K562 (cell line): ENCODE results near the gene SMIM36. TPM values are rescaled to one million over a fixed set of nuclear protein-coding genes. Genes with fewer than 3 reads are reported as not detected.

Source experiments
- ATAC-seq: fragments of 200-7000 bp; cut with Tn5 transposase; 3 replicates; pipeline ENCODE4 v1.9.1; 2020; ENCODE audit warnings: moderate library complexity
- BruUV-seq: library from RNA; stranded (reverse); fragments of 400-500 nt; replicated peaks from 2 replicates; lab custom pipeline; 2021; lab: Mats Ljungman, UMichigan
- CTCF ChIA-PET: fragments of 300-600 bp; formaldehyde crosslinking; extraction: SDS; loops from one replicate; lab custom pipeline; 2021; ENCODE audit warnings: low intra/inter-chr PET ratio; lab: Yijun Ruan, JAX
- POLR2A ChIA-PET: fragments of 300-600, 350-650 bp; sonication (Branson Sonifier 250); formaldehyde crosslinking; extraction: SDS; loops from one replicate; lab custom pipeline; 2021; ENCODE audit warnings: antibody characterized with exemption, inconsistent platforms; lab: Yijun Ruan, JAX
- DNase-seq, 4 experiments: peaks; one replicate each; pipeline versions ENCODE4 v3.0.0 to v3.0.0-alpha.2; 2011 to 2018; ENCODE audit warnings: low spot score in 3 of 4, mixed read lengths in 3 of 4; ENCODE audit errors: extremely low read depth in 1 of 4
- FAIRE-seq: peaks from 2 replicates; lab custom pipeline; 2011; peaks lifted over from hg19 to GRCh38; lab: Jason Lieb, UNC
- H2AFZ ChIP-seq: 2 replicates; pipeline ENCODE4 v1.6.0; 2011; ENCODE audit warnings: low read depth, low read length, control low read depth, inconsistent platforms
- H3K27ac ChIP-seq: fragments of 200-600 bp; 3 replicates; pipeline ENCODE4 v1.8.0; 2011; ENCODE audit warnings: low read depth, mild to moderate bottlenecking, control low read depth, inconsistent platforms, low read length, moderate library complexity, mixed read lengths; ENCODE audit errors: extremely low read depth
- H3K27me3 ChIP-seq, 2 experiments: fragments of 300-600 bp in 1 of 2; 2 replicates in 1 of 2; 3 replicates in 1 of 2; pipeline versions ENCODE4 v1.6.0 to v1.8.0; 2011; ENCODE audit warnings: inconsistent platforms in 2 of 2, low read length in 2 of 2, mild to moderate bottlenecking in 1 of 2, mixed read lengths in 1 of 2, moderate library complexity in 1 of 2; ENCODE audit not compliant: control insufficient read depth in 2 of 2, insufficient read depth in 2 of 2
- H3K36me3 ChIP-seq: fragments of 300-600 bp; 3 replicates; pipeline ENCODE4 v1.8.0; 2011; ENCODE audit warnings: mild to moderate bottlenecking, low read length, inconsistent platforms; ENCODE audit not compliant: control insufficient read depth, insufficient read depth
- H3K4me1 ChIP-seq, 2 experiments: fragments of 200-600 bp in 1 of 2; replicated peaks in 1 of 2; 2 replicates in 1 of 2; 3 replicates in 1 of 2; pipeline versions ENCODE4 v1.5.1 to v1.8.0; 2011; ENCODE audit warnings: inconsistent platforms in 2 of 2, low read length in 2 of 2, mild to moderate bottlenecking in 1 of 2, mixed read lengths in 1 of 2, moderate library complexity in 1 of 2; ENCODE audit not compliant: control insufficient read depth in 2 of 2, insufficient read depth in 2 of 2
- H3K4me2 ChIP-seq: 2 replicates; pipeline ENCODE4 v1.6.1; 2011; ENCODE audit warnings: low read length, control low read depth, inconsistent platforms, mixed read lengths; ENCODE audit not compliant: insufficient read depth
- H3K4me3 ChIP-seq: fragments of 200-600 bp; sonication (generic), shearing (Covaris generic); 2 replicates; pipeline ENCODE4 v1.5.1; 2016; ENCODE audit warnings: control low read depth, inconsistent platforms
- H3K79me2 ChIP-seq: fragments of 200-600 bp; 3 replicates; pipeline ENCODE4 v1.8.0; 2011; ENCODE audit warnings: low read length, inconsistent platforms; ENCODE audit not compliant: control insufficient read depth, insufficient read depth
- H3K9ac ChIP-seq, 2 experiments: 2 replicates each; pipeline versions ENCODE4 v1.6.0 to v1.6.1; 2011; ENCODE audit warnings: low read depth in 2 of 2, low read length in 2 of 2, control low read depth in 1 of 2, inconsistent platforms in 1 of 2, mild to moderate bottlenecking in 1 of 2, mixed read lengths in 1 of 2; ENCODE audit not compliant: insufficient read depth in 1 of 2
- H3K9me1 ChIP-seq: one replicate; pipeline ENCODE4 v1.6.0; 2011; ENCODE audit warnings: inconsistent platforms, mild to moderate bottlenecking, low read length, moderate library complexity; ENCODE audit not compliant: control insufficient read depth, insufficient read depth
- H3K9me3 ChIP-seq: replicated peaks from 2 replicates; pipeline ENCODE4 v1.5.1; 2011; ENCODE audit warnings: low read depth, low read length, inconsistent platforms; ENCODE audit not compliant: control insufficient read depth, insufficient read depth
- H4K20me1 ChIP-seq: replicated peaks from 2 replicates; pipeline ENCODE4 v1.6.1; 2011; ENCODE audit warnings: low read length, inconsistent platforms, mixed read lengths; ENCODE audit not compliant: control insufficient read depth, insufficient read depth
- E2F8 ChIP-seq: fragments of 450-650 bp; IDR thresholded peaks from 2 replicates; pipeline ENCODE4 v1.7.1; 2018; ENCODE audit warnings: mild to moderate bottlenecking, low read depth; ENCODE audit not compliant: partially characterized antibody
- MCM5 ChIP-seq: fragments of 450-650 bp; IDR thresholded peaks from 2 replicates; pipeline ENCODE4 v1.6.1; 2016; ENCODE audit warnings: low read depth
- ZNF780A ChIP-seq: fragments of 250-450 bp; sonication (Bioruptor Pico); IDR thresholded peaks from 2 replicates; pipeline ENCODE4 v1.5.0; 2021; ENCODE audit warnings: mild to moderate bottlenecking
- WGBS: fragments of 100-300 bp; shearing (Covaris generic); methylation state at CpG from one replicate; pipeline ENCODE4 v1.1.6; 2016; ENCODE audit warnings: low coverage, mixed read lengths; ENCODE audit not compliant: insufficient coverage; ENCODE audit errors: missing lambda C conversion rate; 5-methylcytosine and 5-hydroxymethylcytosine counted together
- in situ Hi-C: fragments of 300-500 bp; cut with MboI; formaldehyde crosslinking; loops from 4 replicates; pipeline ENCODE4 v1.15.0; 2018; ENCODE audit warnings: inconsistent platforms, mixed read lengths
- intact Hi-C: fragments of 100-400 bp; cut with micrococcal nuclease; formaldehyde crosslinking; loops from 2 replicates; pipeline ENCODE4 v1.14.2; 2022
- polyA plus RNA-seq, 8 experiments: library from polyadenylated mRNA; depleted of rRNA in 4 of 8; stranded (reverse) in 5 of 8; unstranded in 3 of 8; fragments of >200 nt; fragmentation: Nextera tagmentation in 2 of 8; fragmentation: Illumina TruSeq in 1 of 8; extraction: Ambion mirVana in 2 of 8; extraction: Trizol in 1 of 8; gene quantifications; 2 replicates each; pipeline versions ENCODE4 v1.2.1 to v1.2.3, GENCODE V29; 2011 to 2014; ENCODE audit warnings: inconsistent platforms in 1 of 8, missing spikeins in 1 of 8
- total RNA-seq, 7 experiments: library from RNA; depleted of rRNA in 6 of 7; stranded (reverse); fragments of >200 nt in 6 of 7; fragmentation: Illumina TruSeq in 2 of 7; extraction: Trizol in 2 of 7; gene quantifications; 2 replicates each; pipeline versions ENCODE4 v1.2.1 to v1.2.3, GENCODE V29; 2011 to 2021; ENCODE audit warnings: low replicate concordance in 1 of 7

Gene SMIM36
- total and polyA plus RNA-seq, 9 of the 15 experiments (the other 6 are each of a cell fraction or from before 2014, with no cell fraction given), result not detected

GRCh38 chr17:55418369-55419268, 92.6 kb downstream of the SMIM36 start:
- Histone ChIP-seq H3K9me1 (no peaks in the 10 kb centered on the region), H3K79me2 (peaks cover 27% of the 10 kb centered on the region), H3K27me3 (no peaks in the 10 kb centered on the region), H3K4me2 (no peak overlapping the region), H3K9ac (no peak overlapping the region), H3K4me1 (peaks cover 11% of the 10 kb centered on the region in 2 experiments), H3K27ac (no peak overlapping the region), H3K36me3 (peaks cover 6% of the 10 kb centered on the region), H3K9me3 (no peaks in the 10 kb centered on the region), H3K4me3 (no peak overlapping the region), H4K20me1 (no peaks in the 10 kb centered on the region), H2AFZ (no peak overlapping the region)
- ChIA-PET POLR2A (interaction anchor here (1.0 kb wide), 1 partner anchor 15 kb away, joined by 3 read pairs; no protein-coding TSS in a partner anchor), CTCF (no interaction called here)
- FAIRE-seq (no peak), ATAC-seq (no peak), DNase-seq (no peak)
- 72% methylated on average over 3 of the region's 3 CpGs for WGBS
- intact Hi-C loops, result no loop called here
- TF ChIP-seq E2F8 (no peak), MCM5 (no peak), ZNF780A (CRISPR knock-in tag) (no peak)
- in situ Hi-C loops, result no loop called here
- no TSS peak for BruUV-seq
